ENCODE data around the gene RPS29.

GRCh38 chr14:49578141-49578540 lies 8.0 kb downstream of the RPS29 start:
- TF ChIP-seq YY1 (IDR thresholded peaks at IDR 0.05; ENCODE audit: insufficient read depth, insufficient read length) (no peak), ZNF274 (IDR thresholded peaks at IDR 0.05; ENCODE audit: low read depth, low read length) (no peak), SUZ12 (IDR thresholded peaks at IDR 0.05; ENCODE audit: extremely low read depth, insufficient read depth, insufficient read length) (no peak)
